Activated CD8-positive, alpha-beta T cell treated with anti-CD3 and anti-CD28 coated beads, Interleukin-2, amount 10 ng/mL, durations not matched to agents 7 days and 5 days (primary cell): ENCODE data around the gene ELL. TPM values are rescaled to one million over a fixed set of nuclear protein-coding genes. Genes with fewer than 3 reads are reported as not detected.

ENCODE experiments used
- ATAC-seq: fragments of 150-1000 bp; cut with Tn5 transposase; one replicate; pipeline ENCODE4 v1.10.0; 2021; ENCODE audit warnings: moderate library complexity
- CTCF ChIA-PET: fragments of 350-600 bp; sonication (Branson Sonifier 250); formaldehyde crosslinking; loops from one replicate; lab custom pipeline; 2021; ENCODE audit warnings: antibody characterized with exemption; lab: Charles Lee
- POLR2A ChIA-PET: fragments of 350-600 bp; sonication (Branson Sonifier 250); formaldehyde crosslinking; loops from one replicate; lab custom pipeline; 2021; ENCODE audit warnings: antibody characterized with exemption; lab: Charles Lee
- DNase-seq: peaks from one replicate; pipeline ENCODE4 v3.0.0-alpha.2; 2020
- H3K27ac Mint-ChIP-seq: one replicate; pipeline ENCODE4 v1.8.0; 2021; ENCODE audit warnings: mild to moderate bottlenecking, mixed read lengths
- H3K27me3 Mint-ChIP-seq: one replicate; pipeline ENCODE4 v1.8.0; 2021; ENCODE audit warnings: low read depth, mixed read lengths
- H3K36me3 Mint-ChIP-seq: one replicate; pipeline ENCODE4 v1.8.0; 2021; ENCODE audit warnings: low read depth, mixed read lengths
- H3K4me1 Mint-ChIP-seq: one replicate; pipeline ENCODE4 v1.8.0; 2021; ENCODE audit warnings: low read depth, mixed read lengths
- H3K4me3 Mint-ChIP-seq: one replicate; pipeline ENCODE4 v1.8.0; 2021; ENCODE audit warnings: mild to moderate bottlenecking, mixed read lengths
- H3K9me3 Mint-ChIP-seq: one replicate; pipeline ENCODE4 v1.8.0; 2022; ENCODE audit warnings: mixed read lengths; ENCODE audit not compliant: insufficient read depth
- total RNA-seq, 2 experiments: library from RNA; stranded (reverse); gene quantifications; one replicate each; pipeline ENCODE4 v1.2.3, GENCODE V29; 2021

ELL gene
- total RNA-seq, 2 experiments from 2014 or later, result 20.8 to 22.3 TPM

DNA sequence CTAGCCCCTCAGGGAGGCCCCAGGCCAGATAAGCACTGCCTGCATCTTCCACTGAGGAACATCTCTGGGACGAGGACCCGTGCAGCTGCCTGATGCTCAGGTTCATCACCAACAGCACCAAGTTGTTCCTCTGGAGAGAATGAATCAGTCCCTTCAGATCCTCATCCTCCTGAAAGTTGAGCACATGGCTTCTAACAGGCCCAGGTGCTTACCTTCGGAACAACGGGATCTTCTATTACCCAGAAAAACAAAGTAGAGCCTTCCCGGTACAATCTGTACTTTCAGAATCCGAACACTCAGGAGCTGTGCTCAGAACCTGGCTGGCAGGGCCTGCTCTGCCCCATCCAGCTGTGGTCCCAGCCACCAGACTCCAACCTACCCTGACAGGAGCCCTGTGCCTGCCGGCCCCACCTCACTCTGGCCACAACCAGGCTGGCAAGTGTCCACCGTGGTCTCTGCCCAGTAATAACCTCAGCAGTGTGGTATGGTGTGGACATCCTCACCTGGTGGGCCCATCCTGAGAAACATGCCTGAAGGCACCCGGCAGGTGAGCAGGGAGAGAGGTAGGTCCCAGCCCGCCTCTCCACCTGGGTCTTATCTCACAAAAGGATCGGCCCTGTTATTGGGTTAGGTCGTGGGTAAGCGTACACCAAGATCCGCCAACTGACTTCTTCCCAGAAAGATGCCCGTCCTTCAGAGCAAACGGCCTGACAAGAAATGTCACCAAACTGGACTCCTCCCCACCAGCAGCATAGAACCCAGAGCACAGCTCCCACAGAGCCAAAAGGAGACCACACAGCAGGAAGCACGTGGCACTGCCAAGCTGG is 34.1 kb downstream of the ELL start:
- no peak for ATAC-seq
- Mint-ChIP-seq H3K4me1 (peaks cover 57% of the 10 kb centered on the region), H3K27ac (no peak overlapping the region), H3K9me3 (no peaks in the 10 kb centered on the region), H3K27me3 (no peaks in the 10 kb centered on the region), H3K36me3 (peaks cover 3% of the 10 kb centered on the region), H3K4me3 (no peak overlapping the region)
- POLR2A ChIA-PET, result no interaction called here
- DNase-seq, result no peak
- CTCF ChIA-PET, result interaction anchor here (1.0 to 2.2 kb wide), 4 partner anchors 8 to 101 kb away, joined by 3 to 13 read pairs (median 4); no protein-coding TSS in a partner anchor

DNA sequence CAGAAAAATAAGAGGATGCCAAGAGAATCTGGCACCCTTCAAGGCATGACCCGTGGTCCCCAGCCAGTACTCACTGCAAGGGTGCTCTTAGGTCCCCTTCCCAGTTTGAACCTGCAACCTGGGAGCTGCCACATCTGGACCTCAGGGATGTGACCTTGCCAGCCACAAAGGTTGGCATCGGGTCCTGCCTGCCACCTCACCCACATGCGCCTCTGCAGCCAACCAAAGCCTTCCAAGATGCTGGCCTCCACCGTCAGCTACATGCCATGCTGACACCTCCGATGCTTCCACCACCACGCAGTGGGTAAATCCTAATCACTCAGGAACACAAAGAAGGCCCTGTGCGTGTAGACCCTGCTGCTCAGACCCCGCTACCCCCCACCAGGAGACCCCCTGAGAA is 35.1 kb downstream of the ELL start:
- H3K36me3 Mint-ChIP-seq, result peaks cover 3% of the 10 kb centered on the region
- peak overlapping the region; percentile 50 for H3K27ac Mint-ChIP-seq
- no peaks in the 10 kb centered on the region for H3K9me3 Mint-ChIP-seq
- no peak for DNase-seq
- H3K27me3 Mint-ChIP-seq, result no peaks in the 10 kb centered on the region
- H3K4me1 Mint-ChIP-seq, result peaks cover 54% of the 10 kb centered on the region
- H3K4me3 Mint-ChIP-seq, result no peak overlapping the region
- no peak for ATAC-seq
- POLR2A ChIA-PET, result no interaction called here
- CTCF ChIA-PET, result interaction anchor here (0.9 to 1.6 kb wide), 3 partner anchors 9 to 35 kb away, joined by 3 to 5 read pairs (median 3); no protein-coding TSS in a partner anchor

DNA sequence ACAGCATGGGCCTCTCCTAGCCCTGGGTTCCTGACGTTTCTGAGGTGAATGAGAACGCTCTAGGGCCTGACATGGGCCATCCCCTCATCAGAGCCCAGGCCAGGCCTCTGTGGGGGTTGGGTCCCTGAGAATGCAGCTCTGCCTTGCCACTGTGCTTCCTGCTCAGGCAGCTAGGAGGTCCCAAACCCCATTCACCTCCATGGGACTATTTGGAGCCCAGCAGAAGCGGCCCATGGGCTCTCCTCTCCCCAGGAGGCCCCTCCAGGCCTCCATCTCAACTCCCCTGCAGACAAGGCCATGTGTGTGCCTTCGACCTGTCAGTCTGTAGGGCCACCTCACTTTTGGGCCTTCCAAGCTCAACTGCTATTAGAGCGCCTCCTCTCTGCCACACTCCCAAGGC is 36.9 kb downstream of the ELL start:
- peaks cover 66% of the 10 kb centered on the region for H3K4me1 Mint-ChIP-seq
- peaks cover 6% of the 10 kb centered on the region for H3K36me3 Mint-ChIP-seq
- peak overlapping the region; percentile 29 for H3K27ac Mint-ChIP-seq
- H3K9me3 Mint-ChIP-seq, result no peaks in the 10 kb centered on the region
- POLR2A ChIA-PET, result no interaction called here
- DNase-seq (no peak), ATAC-seq (no peak)
- CTCF ChIA-PET, result interaction anchor here (0.7 to 1.6 kb wide), 8 partner anchors 9 to 363 kb away, joined by 3 to 7 read pairs (median 4); partner anchors contain the start of gene UBA52
- no peak overlapping the region for H3K4me3 Mint-ChIP-seq
- H3K27me3 Mint-ChIP-seq, result no peaks in the 10 kb centered on the region

DNA sequence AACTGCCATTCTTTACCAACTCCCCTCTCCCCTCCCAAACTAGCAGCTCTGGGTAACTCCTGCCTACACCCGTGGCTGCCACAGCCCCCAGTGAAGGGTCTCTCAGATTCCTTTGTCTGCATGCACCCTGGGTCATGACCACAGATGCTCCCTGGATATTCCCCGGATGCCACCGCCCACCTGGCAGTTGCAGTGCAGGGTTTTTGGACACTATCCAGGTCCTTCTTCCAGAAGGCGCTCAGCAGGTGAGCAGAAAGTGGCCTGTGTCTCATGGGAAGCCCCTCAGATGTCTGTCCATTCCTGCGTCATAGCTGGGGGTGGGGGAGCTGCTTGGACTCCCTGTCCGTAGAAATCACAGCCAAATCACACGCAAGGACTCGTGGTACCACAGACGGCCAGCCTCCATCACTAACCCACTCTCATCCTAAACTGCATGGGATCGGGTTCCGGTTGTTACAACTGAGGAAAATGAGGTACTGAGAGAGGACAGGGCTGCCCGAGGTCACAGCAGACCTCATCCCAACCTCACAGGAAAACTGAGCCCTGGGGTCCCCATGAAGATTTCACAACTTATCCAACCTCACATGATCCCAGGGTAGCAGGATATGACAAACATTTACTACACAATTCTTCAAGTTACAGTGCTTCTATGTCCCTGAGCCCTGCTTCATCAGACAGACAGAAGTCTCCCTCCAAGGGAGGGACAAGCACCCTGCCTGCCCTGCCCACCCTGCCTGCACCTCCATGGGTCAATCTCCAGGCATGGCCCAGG is 38.6 kb downstream of the ELL start:
- CTCF ChIA-PET, result interaction anchor here (1.3 to 5.8 kb wide), 6 partner anchors 13 to 105 kb away, joined by 3 to 29 read pairs (median 6); partner anchors contain the start of genes ELL and REX1BD
- peaks cover 76% of the 10 kb centered on the region for H3K4me1 Mint-ChIP-seq

DNA sequence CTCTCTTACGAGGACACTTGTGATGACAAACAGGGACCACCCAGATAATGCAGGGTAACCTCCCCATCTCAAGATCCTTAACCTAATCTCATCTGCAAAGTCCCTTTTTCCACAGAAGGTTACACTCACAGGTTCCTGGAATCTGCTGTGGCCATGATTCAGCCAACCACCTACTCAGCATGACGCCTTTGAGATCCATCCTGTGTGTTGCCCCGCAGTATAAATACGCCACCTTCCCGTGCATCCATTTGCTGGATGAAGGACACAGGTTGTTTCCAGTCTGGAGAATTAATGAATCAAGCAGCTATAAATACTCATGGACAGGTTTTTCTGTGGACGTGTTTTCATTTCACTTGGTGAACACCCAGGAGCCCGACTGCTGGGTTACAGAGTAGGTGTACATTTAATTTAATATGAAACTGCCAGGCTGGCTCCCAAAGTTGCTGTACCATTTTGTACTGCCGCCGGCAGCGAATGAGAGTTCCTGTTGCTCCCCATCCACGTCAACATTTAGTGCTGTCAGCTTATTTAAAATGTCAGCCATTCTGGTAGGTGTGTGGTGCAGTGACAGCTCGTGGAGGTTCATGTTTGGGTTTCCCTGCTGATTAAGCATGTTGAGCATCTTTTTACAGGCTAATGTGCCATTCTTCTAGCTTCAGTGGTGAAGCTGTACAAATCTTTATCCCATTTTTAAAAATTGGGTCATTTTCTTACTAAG is 40.2 kb downstream of the ELL start:
- DNase-seq, result no peak
- H3K4me1 Mint-ChIP-seq, result peaks cover 76% of the 10 kb centered on the region
- H3K27ac Mint-ChIP-seq, result no peak overlapping the region
- no peak overlapping the region for H3K4me3 Mint-ChIP-seq
- POLR2A ChIA-PET, result interaction anchor here (0.5 to 1.4 kb wide), 3 partner anchors 24 to 49 kb away, joined by 3 read pairs; no protein-coding TSS in a partner anchor
- CTCF ChIA-PET, result interaction anchor here (0.7 to 5.8 kb wide), 6 partner anchors 12 to 366 kb away, joined by 3 to 29 read pairs (median 4); partner anchors contain the start of gene ELL
- no peaks in the 10 kb centered on the region for H3K9me3 Mint-ChIP-seq
- no peak for ATAC-seq
- peaks cover 8% of the 10 kb centered on the region for H3K36me3 Mint-ChIP-seq
- H3K27me3 Mint-ChIP-seq, result no peaks in the 10 kb centered on the region

More for the DNA sequence above, 38.6 kb downstream of the ELL start:
- no peak overlapping the region for H3K4me3 Mint-ChIP-seq
- H3K27ac Mint-ChIP-seq, result peak overlapping the region; percentile 34
- DNase-seq (no peak), ATAC-seq (no peak)
- H3K27me3 Mint-ChIP-seq, result no peaks in the 10 kb centered on the region
- H3K36me3 Mint-ChIP-seq, result peaks cover 8% of the 10 kb centered on the region
- H3K9me3 Mint-ChIP-seq, result no peaks in the 10 kb centered on the region
- POLR2A ChIA-PET, result interaction anchor here (0.7 to 1.4 kb wide), 2 partner anchors 36 to 309 kb away, joined by 3 to 4 read pairs; no protein-coding TSS in a partner anchor

DNA sequence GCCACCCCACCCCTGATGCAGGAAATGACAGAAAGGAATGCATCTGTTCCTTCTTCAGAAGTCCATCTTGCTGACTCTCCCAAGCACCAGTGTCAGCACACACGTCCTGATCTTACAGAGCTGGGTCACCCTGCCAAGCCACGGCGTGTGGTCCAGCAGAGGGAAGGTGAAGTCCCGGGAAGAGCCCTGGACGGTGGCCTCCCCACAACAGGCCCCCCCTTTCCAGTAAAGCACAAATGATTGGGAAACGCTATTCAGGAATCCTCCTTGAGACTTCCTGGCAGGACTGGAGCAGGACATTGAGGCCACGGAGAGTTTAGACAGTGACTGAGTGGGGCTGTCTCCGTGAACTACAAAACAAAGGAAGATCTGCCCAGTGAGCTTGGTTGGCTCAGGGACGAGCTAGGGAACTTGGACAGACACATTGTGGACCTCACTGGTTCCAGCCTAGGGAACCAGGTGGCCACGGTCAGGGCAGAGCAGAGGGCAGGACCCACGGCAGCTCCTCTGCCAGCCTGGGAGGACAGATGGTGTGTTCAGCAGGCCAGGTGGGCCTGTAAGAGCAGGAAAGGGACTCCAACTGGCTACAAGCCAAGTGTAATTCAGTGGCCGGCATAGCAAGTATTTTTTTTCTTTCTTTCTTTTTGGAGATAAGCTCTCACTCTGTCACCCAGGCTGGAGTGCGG is 41.7 kb downstream of the ELL start:
- H3K27ac Mint-ChIP-seq, result peak overlapping the region; percentile 85
- H3K27me3 Mint-ChIP-seq, result no peaks in the 10 kb centered on the region
- no peak for DNase-seq
- CTCF ChIA-PET, result interaction anchor here (1.1 to 5.8 kb wide), 5 partner anchors 10 to 41 kb away, joined by 3 to 29 read pairs (median 3); partner anchors contain the start of gene ELL
- POLR2A ChIA-PET, result no interaction called here
- no peak for ATAC-seq
- H3K4me1 Mint-ChIP-seq, result peaks cover 75% of the 10 kb centered on the region
- H3K9me3 Mint-ChIP-seq, result no peaks in the 10 kb centered on the region
- H3K36me3 Mint-ChIP-seq, result peaks cover 8% of the 10 kb centered on the region
- no peak overlapping the region for H3K4me3 Mint-ChIP-seq

DNA sequence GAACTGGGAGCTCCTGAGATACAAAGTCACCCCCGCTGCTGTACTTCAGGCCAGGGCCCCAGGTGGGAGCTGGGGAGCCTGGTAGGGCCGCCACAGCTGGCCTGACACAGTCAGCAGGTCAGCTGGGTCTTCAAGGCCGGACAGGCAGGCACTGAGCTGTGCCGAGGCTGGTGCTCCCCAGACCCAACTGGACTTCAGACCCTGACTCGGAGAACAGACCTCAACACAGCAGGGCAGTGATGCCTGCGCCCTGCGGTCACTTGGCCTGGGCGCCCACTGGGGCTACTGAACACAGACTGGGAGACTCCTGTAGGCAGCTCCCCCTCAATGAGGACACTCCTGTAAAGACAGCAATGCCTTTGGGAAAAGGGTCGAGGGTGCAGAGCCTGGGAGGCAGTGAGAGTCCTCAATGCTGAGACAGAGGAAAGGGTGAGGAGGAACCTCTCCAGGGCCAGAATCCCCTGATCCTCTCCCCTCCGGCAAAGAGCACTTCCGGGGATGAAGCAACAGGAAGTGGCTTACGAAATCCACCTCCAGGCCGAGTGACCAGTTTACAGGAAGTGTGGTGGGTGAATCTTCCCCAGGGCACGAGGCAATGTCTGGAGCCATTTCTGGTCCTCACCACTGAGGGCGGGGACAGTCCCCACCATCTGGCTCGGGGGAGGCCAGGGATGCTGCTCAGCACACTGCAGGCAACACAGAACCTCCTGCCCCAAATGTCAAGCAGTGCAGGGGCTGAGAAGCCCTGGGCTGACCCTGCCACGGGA is 43.1 kb downstream of the ELL start:
- ChIA-PET POLR2A (interaction anchor here (0.6 to 1.5 kb wide), 3 partner anchors 28 to 441 kb away, joined by 4 read pairs; partner anchors contain the start of genes COPE and DDX49), CTCF (interaction anchor here (0.7 to 5.8 kb wide), 5 partner anchors 17 to 109 kb away, joined by 3 to 29 read pairs (median 3); partner anchors contain the start of gene ELL)
- H3K36me3 Mint-ChIP-seq, result peaks cover 8% of the 10 kb centered on the region
- peak overlapping the region; percentile 85 for H3K27ac Mint-ChIP-seq
- DNase-seq, result peak; percentile 73
- H3K27me3 Mint-ChIP-seq, result no peaks in the 10 kb centered on the region
- peak; percentile 67 for ATAC-seq
- peak overlapping the region; percentile 59 for H3K4me3 Mint-ChIP-seq
- peaks cover 82% of the 10 kb centered on the region for H3K4me1 Mint-ChIP-seq
- no peaks in the 10 kb centered on the region for H3K9me3 Mint-ChIP-seq

DNA sequence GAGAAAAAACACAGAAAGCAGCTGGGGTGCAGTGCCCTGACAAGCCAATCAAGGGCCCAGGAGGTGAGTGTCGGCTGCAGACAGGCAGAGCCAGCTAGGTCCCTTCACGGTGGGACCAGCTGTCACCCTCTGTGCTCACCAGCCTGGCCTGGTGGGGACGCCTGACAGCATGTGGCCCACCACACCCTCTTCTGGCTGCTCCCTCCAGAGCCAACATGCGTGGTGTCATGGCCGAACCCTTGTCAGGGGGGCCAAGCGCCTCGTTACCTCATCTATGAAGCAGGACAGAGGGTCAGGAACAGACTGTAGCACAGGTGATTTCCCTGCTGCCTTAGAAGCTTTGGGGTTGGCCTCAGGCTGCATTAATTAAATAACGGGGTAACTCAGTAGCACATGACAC is 43.9 kb downstream of the ELL start:
- Mint-ChIP-seq H3K4me3 (no peak overlapping the region), H3K27me3 (no peaks in the 10 kb centered on the region), H3K9me3 (no peaks in the 10 kb centered on the region), H3K4me1 (peaks cover 75% of the 10 kb centered on the region), H3K27ac (peak overlapping the region; percentile 85), H3K36me3 (peaks cover 6% of the 10 kb centered on the region)
- ATAC-seq, result no peak
- no peak for DNase-seq
- ChIA-PET POLR2A (interaction anchor here (0.6 to 1.5 kb wide), 2 partner anchors 29 to 44 kb away, joined by 4 read pairs; no protein-coding TSS in a partner anchor), CTCF (interaction anchor here (0.7 to 5.8 kb wide), 5 partner anchors 16 to 110 kb away, joined by 3 to 29 read pairs (median 3); partner anchors contain the start of gene ELL)

DNA sequence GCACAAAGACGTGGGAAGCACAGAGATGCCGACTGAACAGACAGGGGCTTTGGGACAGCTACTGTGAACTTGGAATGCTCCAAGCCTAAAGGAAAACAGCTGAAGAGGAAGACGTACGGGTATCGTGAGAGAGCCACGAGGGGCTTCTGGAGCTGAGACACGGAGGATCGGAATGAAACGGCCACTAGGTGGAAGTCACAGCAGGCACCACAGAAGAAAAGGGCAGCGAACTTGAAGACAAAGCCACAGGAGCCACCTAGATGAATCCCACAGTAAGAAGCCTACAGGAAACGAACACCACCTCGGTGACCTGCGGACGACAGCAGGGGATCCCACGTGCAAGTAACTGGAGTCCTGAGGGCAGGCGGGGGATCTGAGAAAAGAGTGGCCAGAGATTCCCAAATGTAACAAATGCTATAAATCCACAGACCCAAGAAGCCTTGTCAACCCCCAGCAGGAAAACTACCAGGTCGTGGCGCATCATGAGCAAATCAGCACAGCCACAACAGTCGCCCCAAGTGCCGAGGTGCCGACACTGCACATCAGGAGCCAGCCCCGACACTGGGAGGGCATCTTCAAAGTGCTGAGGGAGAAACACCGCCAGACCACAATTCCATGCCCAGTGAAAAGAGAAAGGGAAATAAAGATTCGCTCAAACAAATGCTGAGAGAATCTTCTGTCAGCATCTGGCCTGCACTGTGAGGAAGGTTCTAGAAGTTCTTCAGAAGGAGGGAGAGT is 44.7 kb downstream of the ELL start:
- Mint-ChIP-seq H3K9me3 (no peaks in the 10 kb centered on the region), H3K36me3 (peaks cover 5% of the 10 kb centered on the region), H3K4me3 (no peak overlapping the region), H3K27ac (peak overlapping the region; percentile 85), H3K27me3 (no peaks in the 10 kb centered on the region), H3K4me1 (peaks cover 74% of the 10 kb centered on the region)
- ChIA-PET CTCF (interaction anchor here (0.6 to 1.0 kb wide), 2 partner anchors 10 to 42 kb away, joined by 3 to 4 read pairs; no protein-coding TSS in a partner anchor), POLR2A (interaction anchor here (1.5 kb wide), 1 partner anchor 30 kb away, joined by 4 read pairs; no protein-coding TSS in a partner anchor)
- no peak for DNase-seq
- ATAC-seq, result no peak
